Thoracic aorta (tissue), 2 donors: ENCODE data around the gene HMX2. TPM values are rescaled to one million over a fixed set of nuclear protein-coding genes. Genes with fewer than 3 reads are reported as not detected.

Experiments
- ATAC-seq: fragments of 150-250 bp; one replicate; pipeline ENCODE4 v1.8.0; 2017; ENCODE audit warnings: low read depth; ENCODE audit not compliant: insufficient number of reproducible peaks, low FRiP score
- DNase-seq: peaks from one replicate; pipeline ENCODE4 v3.0.0-alpha.2; 2020; ENCODE audit warnings: low spot score
- H3K27ac ChIP-seq, 2 donors: fragments of 200-600 bp; sonication (generic); 1 replicate in 1 of 2; 2 replicates in 1 of 2; pipeline ENCODE4 v1.5.1; 2016; ENCODE audit warnings: mild to moderate bottlenecking in 2 of 2, moderate library complexity in 2 of 2
- H3K27me3 ChIP-seq: fragments of 200-600 bp; sonication (generic); replicated peaks from 2 replicates; pipeline ENCODE4 v1.6.0; 2016; ENCODE audit warnings: mild to moderate bottlenecking; ENCODE audit not compliant: insufficient read depth
- H3K36me3 ChIP-seq: fragments of 200-600 bp; sonication (generic); one replicate; pipeline ENCODE4 v1.5.1; 2016
- H3K4me1 ChIP-seq, 2 donors: fragments of 200-600 bp; sonication (generic); 1 replicate in 1 of 2; 2 replicates in 1 of 2; pipeline versions ENCODE4 v1.5.1 to v1.6.0; 2016; ENCODE audit warnings: low read depth in 2 of 2, mild to moderate bottlenecking in 1 of 2; ENCODE audit not compliant: control insufficient read depth in 1 of 2
- H3K4me3 ChIP-seq: fragments of 200-600 bp; sonication (generic); 2 replicates; pipeline ENCODE4 v1.5.1; 2016; ENCODE audit warnings: mild to moderate bottlenecking
- H3K9me3 ChIP-seq: fragments of 200-600 bp; sonication (generic); 2 replicates; pipeline ENCODE4 v1.5.1; 2016
- total RNA-seq, 2 donors: library from RNA; depleted of rRNA; stranded (reverse); fragments of >200 nt; gene quantifications; one replicate each; pipeline versions ENCODE4 v1.1.0 to v1.2.3, GENCODE V29; 2016
- TF ChIP-seq, protein P1 (sequence below): fragments of 200-600 bp; sonication (generic); IDR thresholded peaks from one replicate; pipeline ENCODE4 v1.5.1; 2019; ENCODE audit warnings: antibody characterized with exemption

The HMX2 gene
- total RNA-seq, 2 donors from 2014 or later: not detected

DNA sequence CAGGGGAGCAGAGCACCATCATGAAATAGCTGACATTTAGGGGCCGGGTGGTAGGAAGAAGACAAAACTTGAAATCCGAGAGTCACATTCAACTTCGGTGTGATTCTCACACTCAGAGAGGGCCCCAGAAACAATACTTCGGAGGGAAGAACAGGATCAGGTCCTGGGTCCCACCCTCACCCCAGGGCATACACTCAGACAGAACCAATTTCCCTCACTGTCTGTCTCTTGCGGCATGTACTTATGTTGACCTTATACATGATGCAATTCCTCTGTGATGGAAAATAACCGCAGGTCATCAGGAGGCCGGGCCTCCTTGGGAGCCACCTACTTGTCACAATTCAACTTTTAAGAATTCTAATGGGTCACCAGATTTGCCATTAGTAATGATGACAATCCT is 38.5 kb upstream of the HMX2 start:
- no peak overlapping the region for H3K4me3 ChIP-seq
- no peaks in the 10 kb centered on the region for H3K36me3 ChIP-seq
- no peaks in the 10 kb centered on the region for H3K4me1 ChIP-seq
- TF ChIP-seq, protein P1, sequence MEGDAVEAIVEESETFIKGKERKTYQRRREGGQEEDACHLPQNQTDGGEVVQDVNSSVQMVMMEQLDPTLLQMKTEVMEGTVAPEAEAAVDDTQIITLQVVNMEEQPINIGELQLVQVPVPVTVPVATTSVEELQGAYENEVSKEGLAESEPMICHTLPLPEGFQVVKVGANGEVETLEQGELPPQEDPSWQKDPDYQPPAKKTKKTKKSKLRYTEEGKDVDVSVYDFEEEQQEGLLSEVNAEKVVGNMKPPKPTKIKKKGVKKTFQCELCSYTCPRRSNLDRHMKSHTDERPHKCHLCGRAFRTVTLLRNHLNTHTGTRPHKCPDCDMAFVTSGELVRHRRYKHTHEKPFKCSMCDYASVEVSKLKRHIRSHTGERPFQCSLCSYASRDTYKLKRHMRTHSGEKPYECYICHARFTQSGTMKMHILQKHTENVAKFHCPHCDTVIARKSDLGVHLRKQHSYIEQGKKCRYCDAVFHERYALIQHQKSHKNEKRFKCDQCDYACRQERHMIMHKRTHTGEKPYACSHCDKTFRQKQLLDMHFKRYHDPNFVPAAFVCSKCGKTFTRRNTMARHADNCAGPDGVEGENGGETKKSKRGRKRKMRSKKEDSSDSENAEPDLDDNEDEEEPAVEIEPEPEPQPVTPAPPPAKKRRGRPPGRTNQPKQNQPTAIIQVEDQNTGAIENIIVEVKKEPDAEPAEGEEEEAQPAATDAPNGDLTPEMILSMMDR: no peak
- ATAC-seq (no peak), DNase-seq (no peak)
- H3K27ac ChIP-seq: no peak overlapping the region
- H3K9me3 ChIP-seq: no peaks in the 10 kb centered on the region
- no peaks in the 10 kb centered on the region for H3K27me3 ChIP-seq

- H3K27me3 ChIP-seq: peaks cover 9% of the 10 kb centered on the region
- ATAC-seq: no peak
- H3K36me3 ChIP-seq: no peaks in the 10 kb centered on the region
Measured at GRCh38 chr10:123117644-123118417, 30.1 kb upstream of the HMX2 start.

GRCh38 chr10:123119081-123119480 is 28.9 kb upstream of the HMX2 start:
- TF ChIP-seq, protein P1: no peak
- Histone ChIP-seq H3K9me3 (no peaks in the 10 kb centered on the region), H3K27me3 (peaks cover 9% of the 10 kb centered on the region), H3K27ac (no peak overlapping the region), H3K36me3 (no peaks in the 10 kb centered on the region), H3K4me1 (no peaks in the 10 kb centered on the region), H3K4me3 (no peak overlapping the region)
- ATAC-seq (no peak), DNase-seq (no peak)

More at GRCh38 chr10:123117644-123118417, 30.1 kb upstream of the HMX2 start:
- TF ChIP-seq, protein P1: no peak
- no peak overlapping the region for H3K4me3 ChIP-seq
- DNase-seq: no peak
- no peaks in the 10 kb centered on the region for H3K9me3 ChIP-seq
- H3K4me1 ChIP-seq: no peaks in the 10 kb centered on the region
- no peak overlapping the region for H3K27ac ChIP-seq

DNA sequence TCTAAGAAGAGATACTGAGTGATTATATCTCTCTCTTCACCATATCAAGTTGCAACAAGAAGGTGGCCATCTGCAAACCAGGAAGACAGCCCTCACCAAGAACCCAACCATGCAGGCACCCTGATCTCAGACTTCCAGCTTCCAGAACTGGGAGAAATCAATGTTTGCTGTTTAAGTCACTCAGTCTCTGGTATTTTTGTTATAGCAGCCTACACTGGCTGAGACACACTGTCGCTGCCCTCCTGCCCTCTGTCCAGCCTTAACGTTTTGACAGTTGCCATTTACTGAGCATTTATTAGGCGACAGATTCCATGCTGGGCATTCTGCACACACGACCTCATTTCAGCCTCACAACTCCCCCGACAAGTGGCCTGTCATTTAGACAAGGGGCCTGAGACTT is 21.7 kb upstream of the HMX2 start:
- H3K9me3 ChIP-seq: no peaks in the 10 kb centered on the region
- no peak for ATAC-seq
- H3K36me3 ChIP-seq: no peaks in the 10 kb centered on the region
- DNase-seq: no peak
- H3K4me3 ChIP-seq: no peak overlapping the region
- TF ChIP-seq, protein P1: no peak
- no peaks in the 10 kb centered on the region for H3K4me1 ChIP-seq
- no peaks in the 10 kb centered on the region for H3K27me3 ChIP-seq
- H3K27ac ChIP-seq: no peak overlapping the region

- H3K27ac ChIP-seq: no peak overlapping the region
- peaks cover 0 to 13% of the 10 kb centered on the region in 2 donors for H3K4me1 ChIP-seq
- no peaks in the 10 kb centered on the region for H3K9me3 ChIP-seq
- DNase-seq: no peak
- TF ChIP-seq, protein P1: no peak
- no peak for ATAC-seq
- no peak overlapping the region for H3K4me3 ChIP-seq
- no peaks in the 10 kb centered on the region for H3K36me3 ChIP-seq
- peaks cover 14% of the 10 kb centered on the region for H3K27me3 ChIP-seq
Measured at GRCh38 chr10:123129618-123130271, 18.2 kb upstream of the HMX2 start.
